ENCODE results near the gene TMEM92.

DNA sequence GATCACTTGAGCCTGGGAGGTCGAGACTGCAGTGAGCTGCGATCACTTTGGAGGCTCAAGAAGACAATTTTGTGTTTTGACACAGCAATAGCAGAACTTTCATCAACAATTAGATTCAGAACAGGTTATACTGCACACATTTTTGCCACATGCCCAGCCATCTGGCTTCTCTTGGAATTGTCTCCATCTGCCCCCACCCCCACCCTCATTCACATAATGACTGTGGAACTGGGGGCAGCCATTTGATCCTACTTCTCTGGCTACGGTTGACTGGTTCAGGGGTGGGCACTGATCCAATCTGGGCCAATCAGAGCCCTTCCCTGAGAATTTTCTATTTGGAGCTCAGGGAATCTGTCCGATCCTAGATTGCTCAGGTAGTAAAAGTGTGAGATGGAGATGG is 14.0 kb downstream of the TMEM92 start:
- TF ChIP-seq LEF1 (IDR thresholded peaks at IDR 0.05; ENCODE audit: borderline replicate concordance) (no peak), SP1 (IDR thresholded peaks at IDR 0.05) (no peak), CTBP1 (IDR thresholded peaks at IDR 0.05; ENCODE audit: borderline replicate concordance) (no peak), TARDBP (IDR thresholded peaks at IDR 0.05) (no peak), NFRKB (IDR thresholded peaks at IDR 0.05) (no peak), BHLHE40 (IDR thresholded peaks at IDR 0.05; ENCODE audit: borderline replicate concordance) (no peak), ZNF384 (IDR thresholded peaks at IDR 0.05) (no peak), ELF4 (IDR thresholded peaks at IDR 0.05) (no peak), SUZ12 (IDR thresholded peaks at IDR 0.05) (no peak)
- TF ChIP-seq, protein P1, sequence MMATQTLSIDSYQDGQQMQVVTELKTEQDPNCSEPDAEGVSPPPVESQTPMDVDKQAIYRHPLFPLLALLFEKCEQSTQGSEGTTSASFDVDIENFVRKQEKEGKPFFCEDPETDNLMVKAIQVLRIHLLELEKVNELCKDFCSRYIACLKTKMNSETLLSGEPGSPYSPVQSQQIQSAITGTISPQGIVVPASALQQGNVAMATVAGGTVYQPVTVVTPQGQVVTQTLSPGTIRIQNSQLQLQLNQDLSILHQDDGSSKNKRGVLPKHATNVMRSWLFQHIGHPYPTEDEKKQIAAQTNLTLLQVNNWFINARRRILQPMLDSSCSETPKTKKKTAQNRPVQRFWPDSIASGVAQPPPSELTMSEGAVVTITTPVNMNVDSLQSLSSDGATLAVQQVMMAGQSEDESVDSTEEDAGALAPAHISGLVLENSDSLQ (IDR thresholded peaks at IDR 0.05), result no peak

Measured in HEK293T (cell line).